A673 (cell line): ENCODE data around the gene ITIH2. TPM values are rescaled to one million over a fixed set of nuclear protein-coding genes. Genes with fewer than 3 reads are reported as not detected.

Experiments used
- BruUV-seq: library from RNA; stranded (reverse); fragments of 400-500 nt; replicated peaks from 2 replicates; lab custom pipeline; 2021; lab: Mats Ljungman, UMichigan
- CTCF ChIA-PET: fragments of 300-600 bp; sonication (Branson Sonifier 250); formaldehyde crosslinking; loops from one replicate; lab custom pipeline; 2022; ENCODE audit warnings: antibody characterized with exemption; lab: Charles Lee
- POLR2A ChIA-PET: fragments of 300-600 bp; sonication (Branson Sonifier 250); formaldehyde crosslinking; loops from one replicate; lab custom pipeline; 2022; ENCODE audit warnings: antibody characterized with exemption; ENCODE audit not compliant: low non-redundant PET; lab: Charles Lee
- DNase-seq: peaks from one replicate; pipeline ENCODE4 v3.0.0-alpha.2; 2015; ENCODE audit warnings: low spot score
- H3K27ac ChIP-seq: fragments of 200-600 bp; sonication (generic); 2 replicates; pipeline ENCODE4 v1.5.1; 2016; ENCODE audit warnings: mixed run types, low read depth, mild to moderate bottlenecking, mixed read lengths, antibody characterized with exemption, low read length; ENCODE audit not compliant: poor library complexity, severe bottlenecking
- H3K27me3 ChIP-seq: fragments of 200-600 bp; sonication (generic); replicated peaks from 2 replicates; pipeline ENCODE4 v1.6.1; 2017; ENCODE audit warnings: mixed run types, low read depth, mild to moderate bottlenecking, mixed read lengths, antibody characterized with exemption, low read length; ENCODE audit not compliant: insufficient read depth, poor library complexity
- H3K36me3 ChIP-seq: fragments of 200-600 bp; sonication (generic); 2 replicates; pipeline ENCODE4 v1.6.1; 2016; ENCODE audit warnings: mixed run types, mild to moderate bottlenecking, mixed read lengths, antibody characterized with exemption, low read length; ENCODE audit not compliant: insufficient read depth, poor library complexity, severe bottlenecking
- H3K4me1 ChIP-seq: fragments of 200-600 bp; sonication (generic); 2 replicates; pipeline ENCODE4 v1.6.1; 2017; ENCODE audit warnings: mixed run types, mild to moderate bottlenecking, mixed read lengths, antibody characterized with exemption, low read length; ENCODE audit not compliant: insufficient read depth, poor library complexity, severe bottlenecking
- H3K4me3 ChIP-seq: fragments of 200-600 bp; sonication (generic); 2 replicates; pipeline ENCODE4 v1.5.1; 2016; ENCODE audit warnings: low read depth, mixed run types, mild to moderate bottlenecking, mixed read lengths, low read length; ENCODE audit not compliant: poor library complexity, severe bottlenecking
- H3K9me3 ChIP-seq: fragments of 200-600 bp; sonication (generic); 2 replicates; pipeline ENCODE4 v1.6.1; 2016; ENCODE audit warnings: mixed run types, low read depth, mild to moderate bottlenecking, mixed read lengths, antibody characterized with exemption, low read length; ENCODE audit not compliant: poor library complexity, severe bottlenecking
- EZH2 ChIP-seq: fragments of 200-600 bp; sonication (generic); IDR thresholded peaks from 2 replicates; pipeline ENCODE4 v1.6.1; 2017; ENCODE audit warnings: borderline replicate concordance, low read depth, mild to moderate bottlenecking, mixed read lengths, antibody characterized with exemption, low read length; ENCODE audit not compliant: poor library complexity, severe bottlenecking
- intact Hi-C: fragments of 100-400 bp; cut with micrococcal nuclease; formaldehyde crosslinking; loops from one replicate; pipeline ENCODE4 v1.10.0; 2022; ENCODE audit not compliant: unreplicated experiment
- total RNA-seq: library from RNA; stranded (reverse); gene quantifications from 2 replicates; pipeline ENCODE4 v1.2.3, GENCODE V29; 2021
- TF ChIP-seq, protein P1 (sequence below): fragments of 300-800, 200-600 bp; sonication (generic); conservative IDR thresholded peaks from 2 replicates; pipeline ENCODE4 v1.5.1; 2017; ENCODE audit warnings: low read depth, mild to moderate bottlenecking, antibody characterized with exemption, low read length, moderate library complexity, mixed read lengths

ITIH2 gene
- total RNA-seq, 1 experiment from 2014 or later = not detected

DNA sequence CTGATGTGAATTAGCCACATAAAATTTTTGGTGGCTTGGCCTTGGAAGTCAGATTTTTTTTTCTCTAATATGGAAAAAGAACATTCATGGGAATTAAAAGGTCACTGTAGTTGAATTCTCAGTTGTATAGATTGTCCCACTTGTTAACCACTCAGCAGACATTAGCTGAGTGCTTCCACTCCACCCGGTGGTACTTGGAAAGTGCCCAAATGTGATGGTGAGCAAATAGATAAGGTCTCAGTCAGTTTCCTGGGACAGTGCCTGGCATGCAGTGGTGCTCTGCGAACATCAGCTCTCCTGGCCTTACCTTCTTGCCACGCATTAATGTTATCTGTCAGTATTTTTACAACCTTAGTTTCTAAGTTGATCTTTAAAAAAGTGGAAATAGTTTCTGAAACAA lies 86.3 kb downstream of the ITIH2 start:
- intact Hi-C loops = no loop called here
- Histone ChIP-seq H3K27me3 (no peaks in the 10 kb centered on the region), H3K36me3 (peaks cover 11% of the 10 kb centered on the region), H3K27ac (no peak overlapping the region), H3K9me3 (no peaks in the 10 kb centered on the region), H3K4me3 (peak overlapping the region; percentile 82), H3K4me1 (peaks cover 14% of the 10 kb centered on the region)
- peak; percentile 14 for DNase-seq
- POLR2A ChIA-PET = no interaction called here
- no TSS peak for BruUV-seq
- CTCF ChIA-PET = no interaction called here
- TF ChIP-seq EZH2 = no peak
- TF ChIP-seq, protein P1, sequence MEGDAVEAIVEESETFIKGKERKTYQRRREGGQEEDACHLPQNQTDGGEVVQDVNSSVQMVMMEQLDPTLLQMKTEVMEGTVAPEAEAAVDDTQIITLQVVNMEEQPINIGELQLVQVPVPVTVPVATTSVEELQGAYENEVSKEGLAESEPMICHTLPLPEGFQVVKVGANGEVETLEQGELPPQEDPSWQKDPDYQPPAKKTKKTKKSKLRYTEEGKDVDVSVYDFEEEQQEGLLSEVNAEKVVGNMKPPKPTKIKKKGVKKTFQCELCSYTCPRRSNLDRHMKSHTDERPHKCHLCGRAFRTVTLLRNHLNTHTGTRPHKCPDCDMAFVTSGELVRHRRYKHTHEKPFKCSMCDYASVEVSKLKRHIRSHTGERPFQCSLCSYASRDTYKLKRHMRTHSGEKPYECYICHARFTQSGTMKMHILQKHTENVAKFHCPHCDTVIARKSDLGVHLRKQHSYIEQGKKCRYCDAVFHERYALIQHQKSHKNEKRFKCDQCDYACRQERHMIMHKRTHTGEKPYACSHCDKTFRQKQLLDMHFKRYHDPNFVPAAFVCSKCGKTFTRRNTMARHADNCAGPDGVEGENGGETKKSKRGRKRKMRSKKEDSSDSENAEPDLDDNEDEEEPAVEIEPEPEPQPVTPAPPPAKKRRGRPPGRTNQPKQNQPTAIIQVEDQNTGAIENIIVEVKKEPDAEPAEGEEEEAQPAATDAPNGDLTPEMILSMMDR = no peak

DNA sequence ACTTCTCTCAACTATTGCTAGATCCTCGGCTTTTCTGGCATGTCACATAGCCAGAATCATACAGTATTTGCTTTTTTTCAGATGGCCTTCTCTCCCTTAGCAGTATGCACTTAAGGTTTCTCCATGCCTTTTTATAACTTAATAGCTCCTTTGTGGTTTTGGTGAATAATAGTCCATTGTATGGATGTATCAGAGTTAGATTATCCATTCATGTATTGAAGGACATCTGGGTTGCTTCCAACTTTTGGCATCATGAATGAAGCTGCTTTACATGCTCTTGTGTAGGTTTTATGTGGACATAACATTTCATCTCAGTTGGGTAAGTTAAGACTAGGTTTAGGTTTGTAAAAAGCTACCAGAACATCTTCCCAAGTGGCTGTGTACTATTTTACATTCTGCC lies 89.4 kb downstream of the ITIH2 start:
- intact Hi-C loops = no loop called here
- DNase-seq = no peak
- no TSS peak for BruUV-seq
- Histone ChIP-seq H3K27ac (no peak overlapping the region), H3K9me3 (no peaks in the 10 kb centered on the region), H3K4me1 (peaks cover 8% of the 10 kb centered on the region), H3K27me3 (no peaks in the 10 kb centered on the region), H3K4me3 (no peak overlapping the region), H3K36me3 (peaks cover 20% of the 10 kb centered on the region)
- TF ChIP-seq, protein P1 = no peak
- no peak for TF ChIP-seq EZH2
- ChIA-PET POLR2A (no interaction called here), CTCF (no interaction called here)

DNA sequence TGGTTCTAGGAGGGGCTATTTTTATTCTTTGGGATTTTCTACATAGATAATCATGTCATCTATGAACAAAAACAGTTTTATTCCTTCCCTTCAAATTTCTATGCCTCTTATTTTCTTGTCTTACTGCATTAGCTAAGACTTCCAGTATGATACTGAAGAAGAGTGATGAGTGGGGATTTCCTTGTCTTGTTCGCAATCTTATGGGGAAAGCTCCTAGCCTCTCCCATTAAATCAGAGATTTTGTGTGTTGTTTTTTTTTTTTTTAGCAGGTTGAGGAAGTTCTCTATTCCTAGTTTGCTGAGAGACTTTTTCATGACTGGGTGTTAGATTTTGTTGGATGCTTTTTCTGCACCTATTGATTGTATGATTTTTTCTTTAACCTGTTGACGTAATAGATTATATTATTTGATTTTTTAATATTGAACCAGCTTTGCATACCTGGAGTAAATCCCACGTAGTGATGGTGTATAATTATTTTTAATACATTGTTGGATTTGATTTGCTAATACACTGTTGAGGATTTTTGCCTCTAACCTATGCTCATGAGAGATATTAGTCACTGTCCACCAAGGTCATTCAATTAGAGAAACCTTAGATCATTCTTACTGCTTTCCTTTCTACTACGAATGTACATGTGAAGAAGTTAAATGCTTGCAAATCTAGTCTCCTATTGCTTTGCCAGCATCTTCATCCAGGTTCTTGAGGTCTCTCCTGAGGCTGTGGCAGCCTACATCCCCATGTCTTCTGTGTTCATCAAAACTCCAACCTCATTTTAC lies 91.3 kb downstream of the ITIH2 start:
- no peak for DNase-seq
- ChIA-PET CTCF (no interaction called here), POLR2A (no interaction called here)
- Histone ChIP-seq H3K27me3 (no peaks in the 10 kb centered on the region), H3K36me3 (peaks cover 39% of the 10 kb centered on the region), H3K9me3 (no peaks in the 10 kb centered on the region), H3K4me3 (no peak overlapping the region), H3K4me1 (peaks cover 6% of the 10 kb centered on the region), H3K27ac (no peak overlapping the region)
- TF ChIP-seq, protein P1 = no peak
- no peak for TF ChIP-seq EZH2
- intact Hi-C loops = no loop called here
- no TSS peak for BruUV-seq
